PC-3 (cell line): Measurements from ENCODE around the gene FBXO7. TPM values are rescaled to one million over a fixed set of nuclear protein-coding genes. Genes with fewer than 3 reads are reported as not detected.

Source experiments
- ATAC-seq: fragments of 200-7000 bp; cut with Tn5 transposase; 2 replicates; pipeline ENCODE4 v1.9.1; 2020; ENCODE audit warnings: mild to moderate bottlenecking, moderate library complexity
- BruUV-seq: library from RNA; stranded (reverse); fragments of 400-500 nt; replicated peaks from 2 replicates; lab custom pipeline; 2021; lab: Mats Ljungman, UMichigan
- CTCF ChIA-PET: fragments of 300-600 bp; sonication (Branson Sonifier 250); formaldehyde crosslinking; loops from one replicate; lab custom pipeline; 2022; ENCODE audit warnings: antibody characterized with exemption; lab: Charles Lee
- POLR2A ChIA-PET: fragments of 300-600 bp; sonication (Branson Sonifier 250); formaldehyde crosslinking; loops from one replicate; lab custom pipeline; 2022; ENCODE audit warnings: antibody characterized with exemption; ENCODE audit not compliant: unreplicated experiment; lab: Charles Lee
- DNase-seq: peaks from one replicate; pipeline ENCODE4 v3.0.0-alpha.2; 2015
- H2AFZ ChIP-seq: fragments of 300-600 bp; sonication (generic); 2 replicates; pipeline ENCODE4 v1.6.0; 2016; ENCODE audit warnings: antibody characterized with exemption, low read length
- H3F3A ChIP-seq: fragments of 300-600 bp; sonication (generic); one replicate; pipeline ENCODE4 v1.6.0; 2017; ENCODE audit warnings: antibody characterized with exemption, low read length, control low read depth, mild to moderate bottlenecking; ENCODE audit not compliant: unreplicated experiment
- H3K27ac ChIP-seq: fragments of 300-600 bp; sonication (generic); 2 replicates; pipeline ENCODE4 v1.5.1; 2016; ENCODE audit warnings: mild to moderate bottlenecking, low read length
- H3K27me3 ChIP-seq: fragments of 300-600 bp; sonication (generic); 2 replicates; pipeline ENCODE4 v1.6.1; 2016; ENCODE audit warnings: low read length, mixed read lengths
- H3K36me3 ChIP-seq: fragments of 300-600 bp; sonication (generic); 2 replicates; pipeline ENCODE4 v1.6.1; 2016; ENCODE audit warnings: low read depth, mixed run types, low read length, mixed read lengths
- H3K4me1 ChIP-seq: fragments of 300-600 bp; sonication (generic); 2 replicates; pipeline ENCODE4 v1.5.1; 2016; ENCODE audit warnings: low read length; ENCODE audit not compliant: insufficient read depth
- H3K4me2 ChIP-seq: fragments of 300-600 bp; sonication (generic); 2 replicates; pipeline ENCODE4 v1.6.0; 2016; ENCODE audit warnings: low read length
- H3K4me3 ChIP-seq: fragments of 300-600 bp; sonication (generic); 2 replicates; pipeline ENCODE4 v1.5.1; 2016; ENCODE audit warnings: mild to moderate bottlenecking, low read length, mixed read lengths
- H3K79me2 ChIP-seq: fragments of 300-600 bp; sonication (generic); 2 replicates; pipeline ENCODE4 v1.6.1; 2017; ENCODE audit warnings: low read length, mixed read lengths
- H3K9ac ChIP-seq: fragments of 300-600 bp; sonication (generic); 2 replicates; pipeline ENCODE4 v1.6.0; 2016; ENCODE audit warnings: mild to moderate bottlenecking, low read length
- H3K9me2 ChIP-seq: fragments of 300-600 bp; sonication (generic); replicated peaks from 2 replicates; pipeline ENCODE4 v1.6.1; 2016; ENCODE audit warnings: mixed run types, low read length, mixed read lengths
- H3K9me3 ChIP-seq: fragments of 300-600 bp; sonication (generic); 2 replicates; pipeline ENCODE4 v1.6.1; 2016; ENCODE audit warnings: low read length, mixed read lengths
- H4K20me1 ChIP-seq: fragments of 300-600 bp; sonication (generic); 2 replicates; pipeline ENCODE4 v1.6.1; 2016; ENCODE audit warnings: low read length, mixed read lengths
- CTCF ChIP-seq: fragments of 300-600 bp; sonication (generic); conservative IDR thresholded peaks from 2 replicates; pipeline ENCODE4 v1.5.1; 2017; ENCODE audit warnings: antibody characterized with exemption, low read depth, mild to moderate bottlenecking, low read length
- EZH2 ChIP-seq: fragments of 300-600 bp; sonication (generic); IDR thresholded peaks from one replicate; pipeline ENCODE4 v1.6.1; 2017; ENCODE audit warnings: antibody characterized with exemption, mild to moderate bottlenecking, low read length; ENCODE audit not compliant: unreplicated experiment
- EZH2phosphoT487 ChIP-seq: fragments of 300-600 bp; sonication (generic); IDR thresholded peaks from 2 replicates; pipeline ENCODE4 v1.6.1; 2018; ENCODE audit warnings: mild to moderate bottlenecking, antibody characterized with exemption, low read length, borderline replicate concordance
- intact Hi-C: fragments of 100-400 bp; cut with micrococcal nuclease; formaldehyde crosslinking; loops from 2 replicates; pipeline ENCODE4 v1.9.0; 2023
- total RNA-seq: library from RNA; depleted of rRNA; stranded (reverse); fragments of >200 nt; gene quantifications from 2 replicates; pipeline ENCODE4 v1.2.3, GENCODE V29; 2014

The FBXO7 gene
- total RNA-seq, 1 experiment from 2014 or later, result 43.6 TPM

DNA sequence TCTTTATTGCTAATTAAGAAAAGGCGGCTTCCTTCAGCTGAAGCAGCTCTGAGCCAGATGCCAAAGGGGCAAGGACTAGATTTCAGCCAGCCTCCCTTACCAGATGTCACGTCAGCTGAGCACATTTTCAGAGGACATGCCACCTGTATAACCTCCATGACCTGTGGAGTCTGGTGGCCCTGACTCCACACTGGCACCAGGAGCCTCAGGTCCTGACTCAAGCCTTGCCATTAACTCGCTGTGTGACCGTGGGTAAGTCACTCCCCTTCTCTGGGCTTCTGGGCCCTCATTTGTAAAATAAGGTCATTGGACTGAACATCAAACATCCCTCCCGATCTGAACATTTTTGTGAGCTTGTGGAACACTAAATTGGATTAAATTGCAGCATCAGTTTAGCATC is 46.0 kb downstream of the FBXO7 start:
- Histone ChIP-seq H2AFZ (no peak overlapping the region), H3K9ac (no peak overlapping the region), H3K36me3 (no peaks in the 10 kb centered on the region), H3K79me2 (no peaks in the 10 kb centered on the region), H4K20me1 (no peaks in the 10 kb centered on the region), H3K4me3 (no peak overlapping the region), H3K4me1 (no peaks in the 10 kb centered on the region), H3F3A (no peaks in the 10 kb centered on the region), H3K27ac (no peak overlapping the region), H3K27me3 (peaks cover 27% of the 10 kb centered on the region), H3K4me2 (no peak overlapping the region), H3K9me3 (no peaks in the 10 kb centered on the region), H3K9me2 (no peaks in the 10 kb centered on the region)
- BruUV-seq, result no TSS peak
- no peak for TF ChIP-seq EZH2phosphoT487
- no peak for TF ChIP-seq EZH2
- TF ChIP-seq CTCF, result no peak
- DNase-seq (no peak), ATAC-seq (no peak)
- ChIA-PET CTCF (no interaction called here), POLR2A (no interaction called here)
- intact Hi-C loops, result loop anchor here (10.0 kb wide), 1 partner anchor 304 kb away; no protein-coding TSS in a partner anchor

GRCh38 chr22:32522237-32522636 is 47.6 kb downstream of the FBXO7 start:
- no peaks in the 10 kb centered on the region for H4K20me1 ChIP-seq
- H3K9me3 ChIP-seq, result no peaks in the 10 kb centered on the region
- intact Hi-C loops, result loop anchor here (10.0 kb wide), 1 partner anchor 303 kb away; no protein-coding TSS in a partner anchor
- no peak overlapping the region for H3K4me2 ChIP-seq
- no peak overlapping the region for H3K9ac ChIP-seq
- no TSS peak for BruUV-seq
- peaks cover 32% of the 10 kb centered on the region for H3K27me3 ChIP-seq
- H2AFZ ChIP-seq, result no peak overlapping the region
- H3K36me3 ChIP-seq, result no peaks in the 10 kb centered on the region
- no peak for TF ChIP-seq EZH2
- TF ChIP-seq CTCF, result no peak
- TF ChIP-seq EZH2phosphoT487, result no peak
- no peaks in the 10 kb centered on the region for H3F3A ChIP-seq
- ATAC-seq, result no peak
- no peaks in the 10 kb centered on the region for H3K4me1 ChIP-seq
- H3K27ac ChIP-seq, result no peak overlapping the region
- POLR2A ChIA-PET, result no interaction called here
- H3K4me3 ChIP-seq, result no peak overlapping the region
- no peaks in the 10 kb centered on the region for H3K79me2 ChIP-seq
- no peaks in the 10 kb centered on the region for H3K9me2 ChIP-seq
- DNase-seq, result no peak
- CTCF ChIA-PET, result no interaction called here

DNA sequence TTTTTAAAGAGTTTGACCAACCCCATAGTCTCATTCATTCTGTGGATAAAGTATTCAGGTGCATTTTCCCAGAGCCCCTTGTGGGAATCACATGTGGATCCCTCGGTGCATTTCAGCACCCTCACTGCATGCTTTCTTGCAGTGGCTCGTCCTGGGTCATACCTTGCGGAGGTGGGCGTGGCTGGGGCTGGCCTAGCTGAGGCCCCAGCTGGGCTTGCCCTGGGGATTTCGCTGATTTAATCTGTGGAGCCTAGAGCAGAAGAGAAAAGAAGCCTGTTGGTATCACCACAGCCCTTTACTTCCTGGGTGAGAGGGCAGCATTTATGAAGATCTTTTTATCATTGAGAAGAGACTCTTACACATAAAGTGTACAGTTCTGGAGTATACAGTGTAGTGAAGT is 53.1 kb downstream of the FBXO7 start:
- no peaks in the 10 kb centered on the region for H3K4me1 ChIP-seq
- no peaks in the 10 kb centered on the region for H3K36me3 ChIP-seq
- ChIA-PET POLR2A (no interaction called here), CTCF (no interaction called here)
- DNase-seq (no peak), ATAC-seq (no peak)
- no peak overlapping the region for H3K27ac ChIP-seq
- no peak overlapping the region for H2AFZ ChIP-seq
- H3F3A ChIP-seq, result no peaks in the 10 kb centered on the region
- H4K20me1 ChIP-seq, result no peaks in the 10 kb centered on the region
- no peak overlapping the region for H3K4me2 ChIP-seq
- H3K9me3 ChIP-seq, result no peaks in the 10 kb centered on the region
- H3K27me3 ChIP-seq, result peaks cover 11% of the 10 kb centered on the region
- no peak overlapping the region for H3K9ac ChIP-seq
- no peaks in the 10 kb centered on the region for H3K9me2 ChIP-seq
- no peaks in the 10 kb centered on the region for H3K79me2 ChIP-seq
- BruUV-seq, result no TSS peak
- H3K4me3 ChIP-seq, result no peak overlapping the region
- intact Hi-C loops, result loop anchor here (5.0 to 10.0 kb wide), 4 partner anchors 135 to 520 kb away; no protein-coding TSS in a partner anchor
- TF ChIP-seq CTCF (no peak), EZH2 (no peak), EZH2phosphoT487 (no peak)
